SIG-M5 (cell line): Measurements from ENCODE around the gene IFNA10.
"Not testable (repeated sequence)": the region's sequence is repeated elsewhere in the genome, so short reads cannot be mapped to it uniquely, and the experiment has no call there.

Source experiments
- DNase-seq: peaks from one replicate; lab custom pipeline; 2025; lab: John Stamatoyannopoulos, UW

The IFNA10 gene

GRCh38 chr9:21207043-21207442 lies at the start of gene IFNA10:
Gene IFNA10 (minus strand): TSS chr9:21207143. CDS start chr9:21207097, 46 bp downstream.
- DNase-seq, result not testable (repeated sequence)

GRCh38 chr9:21255538-21256212 lies 48.7 kb upstream of the IFNA10 start:
- DNase-seq, result no peak

- DNase-seq, result no peak
These were observed 46.0 kb upstream of the IFNA10 start for GRCh38 chr9:21252721-21253547.

- no peak for DNase-seq
These were observed 44.7 kb upstream of the IFNA10 start for GRCh38 chr9:21251638-21252037.

- DNase-seq, result no peak
These were observed 44.2 kb upstream of the IFNA10 start for GRCh38 chr9:21251190-21251589.

- no peak for DNase-seq
These were observed 37.9 kb upstream of the IFNA10 start for GRCh38 chr9:21244836-21245235.

GRCh38 chr9:21239911-21240310 lies 33.0 kb upstream of the IFNA10 start, which contains the start of gene IFNA14:
Gene IFNA14 (minus strand): TSS chr9:21240005. CDS start chr9:21239935, 70 bp downstream.
- no peak for DNase-seq

- not testable (repeated sequence) for DNase-seq
These were observed 29.4 kb upstream of the IFNA10 start for GRCh38 chr9:21236360-21236714.

GRCh38 chr9:21235468-21236359 lies 28.8 kb upstream of the IFNA10 start:
- peak; percentile 25 for DNase-seq

GRCh38 chr9:21234153-21234687 lies 27.3 kb upstream of the IFNA10 start:
- no peak for DNase-seq

GRCh38 chr9:21233258-21233657 lies 26.3 kb upstream of the IFNA10 start:
- no peak for DNase-seq

- no peak for DNase-seq
These were observed 21.2 kb upstream of the IFNA10 start, which contains the start of gene IFNA17 for GRCh38 chr9:21228122-21228521. Gene IFNA17 (minus strand): TSS chr9:21228222. CDS start chr9:21228173, 49 bp downstream.

- DNase-seq, result not testable (repeated sequence)
These were observed 10.3 kb upstream of the IFNA10 start, which contains the start of gene IFNA16 for GRCh38 chr9:21217211-21217610. Gene IFNA16 (minus strand): TSS chr9:21217311. CDS start chr9:21217305, 6 bp downstream.

GRCh38 chr9:21213411-21214326 lies 6.7 kb upstream of the IFNA10 start:
- DNase-seq, result not testable (repeated sequence)

GRCh38 chr9:21212160-21212559 lies 5.2 kb upstream of the IFNA10 start:
- not testable (repeated sequence) for DNase-seq

GRCh38 chr9:21210782-21211181 lies 3.8 kb upstream of the IFNA10 start:
- not testable (repeated sequence) for DNase-seq

- DNase-seq, result no peak
These were observed 3.4 kb upstream of the IFNA10 start for GRCh38 chr9:21210311-21210710.

GRCh38 chr9:21205204-21205603 lies 1.7 kb downstream of the IFNA10 start:
- DNase-seq, result no peak

- not testable (repeated sequence) for DNase-seq
These were observed 4.8 kb downstream of the IFNA10 start, which contains the start of gene IFNA7 for GRCh38 chr9:21202105-21202504. Gene IFNA7 (minus strand): TSS chr9:21202205. CDS start chr9:21202165, 40 bp downstream.
